Transverse colon (tissue), 4 donors: Measurements from ENCODE around the gene MYNN. TPM values are rescaled to one million over a fixed set of nuclear protein-coding genes. Genes with fewer than 3 reads are reported as not detected.

Experiments used
- DNase-seq: peaks from one replicate; pipeline ENCODE4 v3.0.0-alpha.2; 2019
- H3K27ac ChIP-seq, 4 donors: fragments of 200-600 bp; sonication (generic); 2 replicates each; pipeline ENCODE4 v1.5.1; 2016 to 2018; ENCODE audit warnings: inconsistent platforms in 4 of 4
- H3K27me3 ChIP-seq: fragments of 200-600 bp; sonication (generic); 2 replicates; pipeline ENCODE4 v1.5.1; 2017; ENCODE audit warnings: inconsistent platforms
- H3K36me3 ChIP-seq, 4 donors: fragments of 200-600 bp; sonication (generic); 2 replicates each; pipeline ENCODE4 v1.5.1; 2017 to 2019; ENCODE audit warnings: inconsistent platforms in 4 of 4
- H3K4me1 ChIP-seq, 4 donors: fragments of 200-600 bp; sonication (generic); 2 replicates each; pipeline ENCODE4 v1.5.1; 2017 to 2020; ENCODE audit warnings: inconsistent platforms in 4 of 4
- H3K4me3 ChIP-seq, 4 donors: fragments of 200-600 bp; sonication (generic); 1 replicate in 1 of 4; 2 replicates in 3 of 4; pipeline versions ENCODE4 v1.5.1 to v1.6.1; 2017 to 2019; ENCODE audit warnings: inconsistent platforms in 4 of 4
- H3K9me3 ChIP-seq, 2 donors: fragments of 200-600 bp; sonication (generic); 2 replicates each; pipeline ENCODE4 v1.5.1; 2017 to 2019; ENCODE audit warnings: inconsistent platforms in 2 of 2
- EP300 ChIP-seq: sonication (generic); formaldehyde crosslinking; IDR thresholded peaks from one replicate; pipeline ENCODE4 v1.6.1; 2017; ENCODE audit warnings: antibody characterized with exemption, low read depth
- POLR2A ChIP-seq: fragments of 450-650 bp; IDR thresholded peaks from one replicate; pipeline ENCODE4 v1.6.1; 2016; ENCODE audit warnings: antibody characterized with exemption, mild to moderate bottlenecking, moderate library complexity
- POLR2AphosphoS5 ChIP-seq, 3 donors: sonication (generic); formaldehyde crosslinking; IDR thresholded peaks; one replicate each; pipeline ENCODE4 v1.6.1; 2016; ENCODE audit warnings: antibody characterized with exemption in 3 of 3
- WGBS, 2 donors: methylation state at CpG; one replicate each; pipeline ENCODE4 v1.1.5; 2018; ENCODE audit warnings: low coverage in 1 of 2; 5-methylcytosine and 5-hydroxymethylcytosine counted together
- in situ Hi-C, 4 donors: fragments of 200-750 bp; cut with MboI; loops; one replicate each; pipeline versions ENCODE4 v1.15.0 to v1.15.1; 2017; ENCODE audit warnings: low sequenced_read_pairs in 3 of 4, low pct_ligation_motif_present in 1 of 4, low pct_unique_long_range_greater_than_20kb in 1 of 4
- intact Hi-C: fragments of 100-400 bp; cut with DNase I; formaldehyde crosslinking; loops from one replicate; pipeline ENCODE4 v1.15.1; 2023; ENCODE audit warnings: low total_unique reads
- total RNA-seq, 4 donors: library from RNA; depleted of rRNA; stranded (reverse); fragments of >200 nt; gene quantifications; one replicate each; pipeline ENCODE4 v1.1.0, GENCODE V29; 2016
- TF ChIP-seq, protein P1 (sequence below), 5 experiments: fragments of 200-600 bp in 3 of 5; fragments of 450-650 bp in 2 of 5; sonication (generic) in 3 of 5; IDR thresholded peaks; 1 replicate in 2 of 5; 2 replicates in 3 of 5; pipeline ENCODE4 v1.5.1; 2016 to 2017; ENCODE audit warnings: antibody characterized with exemption in 5 of 5, inconsistent platforms in 3 of 5, mild to moderate bottlenecking in 2 of 5, moderate library complexity in 1 of 5

Gene MYNN
- total RNA-seq, 4 donors from 2014 or later, result 7.0 to 27.3 (median 18.1) TPM

- no peaks in the 10 kb centered on the region for H3K27me3 ChIP-seq
- no peak for TF ChIP-seq EP300
- TF ChIP-seq POLR2AphosphoS5 (IDR thresholded peaks at IDR 0.05), result no peak
- TF ChIP-seq, protein P1, sequence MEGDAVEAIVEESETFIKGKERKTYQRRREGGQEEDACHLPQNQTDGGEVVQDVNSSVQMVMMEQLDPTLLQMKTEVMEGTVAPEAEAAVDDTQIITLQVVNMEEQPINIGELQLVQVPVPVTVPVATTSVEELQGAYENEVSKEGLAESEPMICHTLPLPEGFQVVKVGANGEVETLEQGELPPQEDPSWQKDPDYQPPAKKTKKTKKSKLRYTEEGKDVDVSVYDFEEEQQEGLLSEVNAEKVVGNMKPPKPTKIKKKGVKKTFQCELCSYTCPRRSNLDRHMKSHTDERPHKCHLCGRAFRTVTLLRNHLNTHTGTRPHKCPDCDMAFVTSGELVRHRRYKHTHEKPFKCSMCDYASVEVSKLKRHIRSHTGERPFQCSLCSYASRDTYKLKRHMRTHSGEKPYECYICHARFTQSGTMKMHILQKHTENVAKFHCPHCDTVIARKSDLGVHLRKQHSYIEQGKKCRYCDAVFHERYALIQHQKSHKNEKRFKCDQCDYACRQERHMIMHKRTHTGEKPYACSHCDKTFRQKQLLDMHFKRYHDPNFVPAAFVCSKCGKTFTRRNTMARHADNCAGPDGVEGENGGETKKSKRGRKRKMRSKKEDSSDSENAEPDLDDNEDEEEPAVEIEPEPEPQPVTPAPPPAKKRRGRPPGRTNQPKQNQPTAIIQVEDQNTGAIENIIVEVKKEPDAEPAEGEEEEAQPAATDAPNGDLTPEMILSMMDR (IDR thresholded peaks at IDR 0.05), result no peak
- no peak for TF ChIP-seq POLR2A
- intact Hi-C loops, result no loop called here
- no peak overlapping the region for H3K27ac ChIP-seq
- WGBS, 2 donors, result 40 to 63% methylated on average over 1 to 2 of the region's 2 CpGs
- peaks cover 0 to 12% (median 3%) of the 10 kb centered on the region in 4 donors for H3K4me1 ChIP-seq
- no peaks in the 10 kb centered on the region for H3K9me3 ChIP-seq
- peaks cover 0 to 84% (median 19%) of the 10 kb centered on the region in 4 donors for H3K36me3 ChIP-seq
- in situ Hi-C loops, result no loop called here
- no peak overlapping the region for H3K4me3 ChIP-seq
- no peak for DNase-seq
Observed at GRCh38 chr3:169780742-169781141, 7.5 kb downstream of the MYNN start.

GRCh38 chr3:169781209-169781855, 8.1 kb downstream of the MYNN start:
- peaks cover 0 to 89% (median 20%) of the 10 kb centered on the region in 4 donors for H3K36me3 ChIP-seq
- TF ChIP-seq POLR2AphosphoS5 (IDR thresholded peaks at IDR 0.05) (no peak), POLR2A (no peak), EP300 (no peak)
- TF ChIP-seq, protein P1 (IDR thresholded peaks at IDR 0.05), result no peak
- 85 to 88% methylated on average over 4 of the region's 4 CpGs for WGBS, 2 donors
- no peaks in the 10 kb centered on the region for H3K9me3 ChIP-seq
- H3K27ac ChIP-seq, result no peak overlapping the region
- no peaks in the 10 kb centered on the region for H3K27me3 ChIP-seq
- no peak overlapping the region for H3K4me3 ChIP-seq
- peaks cover 0 to 6% (median 0%) of the 10 kb centered on the region in 4 donors for H3K4me1 ChIP-seq
- intact Hi-C loops (no loop called here), in situ Hi-C loops (no loop called here)
- no peak for DNase-seq

GRCh38 chr3:169787120-169787519, 13.9 kb downstream of the MYNN start:
- TF ChIP-seq, protein P1 (IDR thresholded peaks at IDR 0.05), result no peak
- TF ChIP-seq POLR2A (no peak), EP300 (no peak), POLR2AphosphoS5 (IDR thresholded peaks at IDR 0.05) (no peak)
- no peak for DNase-seq
- Histone ChIP-seq H3K4me1 (no peaks in the 10 kb centered on the region), H3K9me3 (no peaks in the 10 kb centered on the region), H3K36me3 (peaks cover 0 to 64% (median 18%) of the 10 kb centered on the region in 4 donors), H3K4me3 (no peak overlapping the region), H3K27ac (no peak overlapping the region), H3K27me3 (no peaks in the 10 kb centered on the region)
- in situ Hi-C loops, result no loop called here
- whole genome bisulfite sequencing, 2 donors, result 97% methylated on average over 4 of the region's 4 CpGs
- intact Hi-C loops, result no loop called here

DNA sequence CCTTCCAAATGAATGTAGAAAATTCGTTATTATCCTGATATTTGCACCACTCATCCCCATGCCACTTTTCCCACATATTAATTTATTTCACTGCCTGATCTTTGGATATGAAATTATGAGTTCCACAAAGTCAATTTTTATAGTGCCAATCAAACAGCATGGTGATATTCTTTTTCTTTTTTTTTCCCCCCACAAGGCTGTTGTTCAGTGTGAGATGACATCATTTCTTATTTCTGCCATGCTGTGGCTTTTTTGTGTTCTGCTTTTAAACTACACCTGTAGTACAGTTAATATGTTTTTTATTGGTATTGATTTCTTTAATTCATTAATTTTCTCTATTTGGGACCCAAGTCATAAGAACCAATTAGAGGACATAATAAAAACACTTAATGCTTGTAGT, 14.6 kb downstream of the MYNN start:
- WGBS, 2 donors, result 88 to 92% methylated on average over 1 of the region's 1 CpG
- intact Hi-C loops, result no loop called here
- TF ChIP-seq POLR2AphosphoS5 (IDR thresholded peaks at IDR 0.05), result no peak
- TF ChIP-seq POLR2A, result no peak
- TF ChIP-seq EP300, result no peak
- TF ChIP-seq, protein P1 (IDR thresholded peaks at IDR 0.05), result no peak
- no peaks in the 10 kb centered on the region for H3K9me3 ChIP-seq
- H3K27me3 ChIP-seq, result no peaks in the 10 kb centered on the region
- no peaks in the 10 kb centered on the region for H3K4me1 ChIP-seq
- DNase-seq, result no peak
- H3K4me3 ChIP-seq, result no peak overlapping the region
- peaks cover 0 to 58% (median 18%) of the 10 kb centered on the region in 4 donors for H3K36me3 ChIP-seq
- in situ Hi-C loops, result no loop called here
- H3K27ac ChIP-seq, result no peak overlapping the region
